ENCODE measurements around the gene ANGPTL1. TPM values are rescaled to one million over a fixed set of nuclear protein-coding genes. Genes with fewer than 3 reads are reported as not detected.

ANGPTL1 gene
- total and polyA plus RNA-seq, 10 of the 15 experiments (the other 5 are each of a cell fraction or from before 2014, with no cell fraction given) = not detected

DNA sequence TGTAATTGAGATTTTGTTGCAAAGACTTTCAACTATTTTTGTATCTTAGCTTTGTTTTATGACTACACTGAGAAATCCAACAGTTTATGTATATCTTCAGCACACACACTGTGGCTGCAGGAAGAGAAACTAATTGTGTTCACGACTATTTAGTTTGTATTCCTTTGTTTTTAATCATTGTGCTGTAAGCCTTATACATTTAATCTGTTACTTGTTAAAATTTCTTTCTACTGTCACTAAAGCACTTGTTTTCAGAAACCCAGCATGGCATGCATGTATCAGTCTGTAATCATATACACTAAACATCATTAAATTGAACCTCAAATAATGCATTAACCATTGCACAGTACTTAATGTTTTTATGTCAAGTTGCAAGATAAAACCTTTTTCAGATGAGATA, 656 bp downstream of the ANGPTL1 start (continued):
- TF ChIP-seq, protein P1, sequence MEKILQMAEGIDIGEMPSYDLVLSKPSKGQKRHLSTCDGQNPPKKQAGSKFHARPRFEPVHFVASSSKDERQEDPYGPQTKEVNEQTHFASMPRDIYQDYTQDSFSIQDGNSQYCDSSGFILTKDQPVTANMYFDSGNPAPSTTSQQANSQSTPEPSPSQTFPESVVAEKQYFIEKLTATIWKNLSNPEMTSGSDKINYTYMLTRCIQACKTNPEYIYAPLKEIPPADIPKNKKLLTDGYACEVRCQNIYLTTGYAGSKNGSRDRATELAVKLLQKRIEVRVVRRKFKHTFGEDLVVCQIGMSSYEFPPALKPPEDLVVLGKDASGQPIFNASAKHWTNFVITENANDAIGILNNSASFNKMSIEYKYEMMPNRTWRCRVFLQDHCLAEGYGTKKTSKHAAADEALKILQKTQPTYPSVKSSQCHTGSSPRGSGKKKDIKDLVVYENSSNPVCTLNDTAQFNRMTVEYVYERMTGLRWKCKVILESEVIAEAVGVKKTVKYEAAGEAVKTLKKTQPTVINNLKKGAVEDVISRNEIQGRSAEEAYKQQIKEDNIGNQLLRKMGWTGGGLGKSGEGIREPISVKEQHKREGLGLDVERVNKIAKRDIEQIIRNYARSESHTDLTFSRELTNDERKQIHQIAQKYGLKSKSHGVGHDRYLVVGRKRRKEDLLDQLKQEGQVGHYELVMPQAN (conservative IDR thresholded peaks at IDR 0.05) = no peak
- TF ChIP-seq NR2F1 (conservative IDR thresholded peaks at IDR 0.05) (no peak), BCL11A (IDR thresholded peaks at IDR 0.05; ENCODE audit: low read depth, low read length) (no peak)

DNA sequence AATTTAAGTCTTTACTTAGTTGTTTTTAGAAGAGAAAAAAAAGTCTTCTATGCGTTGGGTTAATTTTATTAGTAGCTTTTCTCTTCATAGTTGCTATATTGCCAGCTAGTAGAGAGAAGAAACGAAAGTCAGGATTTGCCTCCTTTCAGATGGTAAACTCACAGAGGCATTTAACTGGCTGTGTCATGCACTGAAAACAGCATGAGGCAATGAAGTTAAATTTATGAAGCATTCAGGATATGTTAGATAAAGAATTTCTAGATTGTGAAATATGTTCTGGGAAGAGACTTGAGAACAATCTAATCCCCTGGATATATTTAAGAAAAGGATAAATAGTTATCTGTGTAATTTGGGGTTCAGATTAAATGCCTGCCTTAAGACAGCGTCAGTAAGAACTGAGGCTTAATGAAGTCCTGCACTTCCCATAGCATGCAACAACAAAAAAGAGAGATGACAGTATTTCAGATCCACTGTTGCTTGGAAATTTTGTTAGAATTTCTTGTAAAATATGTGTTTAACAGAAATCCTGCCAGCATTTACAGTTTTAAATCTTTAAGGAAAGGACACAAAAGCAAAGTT, 1.7 kb downstream of the ANGPTL1 start:
- WGBS (ENCODE audit: insufficient coverage, insufficient replicate concordance, low lambda C conversion rate, missing lambda C conversion rate) = 33% methylated on average over 3 of the region's 3 CpGs
- Histone ChIP-seq H3K9me3 (replicated peaks; ENCODE audit: control insufficient read depth, insufficient read depth, low read length) (no peaks in the 10 kb centered on the region), H3K9ac (ENCODE audit: control insufficient read depth, insufficient read depth, low read length) (no peak overlapping the region), H3K4me2 (ENCODE audit: control insufficient read depth, insufficient read depth) (no peak overlapping the region), H3K4me1 (ENCODE audit: control insufficient read depth, insufficient read depth, low read length) (no peaks in the 10 kb centered on the region), H2AFZ (ENCODE audit: control insufficient read depth, low read depth, low read length) (no peak overlapping the region), H4K20me1 (ENCODE audit: control insufficient read depth, insufficient read depth) (no peaks in the 10 kb centered on the region), H3K27ac (ENCODE audit: control insufficient read depth, insufficient read depth) (no peak overlapping the region), H3K79me2 (ENCODE audit: control insufficient read depth, insufficient read depth, low read length) (no peaks in the 10 kb centered on the region), H3K36me3 (ENCODE audit: control insufficient read depth in 2 of 2, insufficient read depth in 2 of 2, low read length in 1 of 2) (no peaks in the 10 kb centered on the region), H3K4me3 (no peak overlapping the region), H3K27me3 (replicated peaks in 1 of 2; ENCODE audit: control insufficient read depth in 2 of 2, insufficient read depth in 2 of 2, low read length in 1 of 2) (no peaks in the 10 kb centered on the region)
- TF ChIP-seq HDGF (IDR thresholded peaks at IDR 0.05) = no peak
- no peak for TF ChIP-seq TARDBP (IDR thresholded peaks at IDR 0.05; ENCODE audit: borderline replicate concordance)
- TF ChIP-seq REST (IDR thresholded peaks at IDR 0.05; ENCODE audit: low read depth, low read length) = no peak
- no peak for TF ChIP-seq CBX5 (IDR thresholded peaks at IDR 0.05; ENCODE audit: low read depth)
- TF ChIP-seq CTCF (IDR thresholded peaks at IDR 0.05 in 2 of 3, conservative IDR thresholded peaks at IDR 0.05 in 1 of 3; ENCODE audit: control insufficient read depth in 2 of 3, extremely low read depth in 1 of 3, insufficient read depth in 1 of 3, low read depth in 3 of 3, low read length in 3 of 3) = no peak
- TF ChIP-seq NR2C2 (IDR thresholded peaks at IDR 0.05; ENCODE audit: borderline replicate concordance, control insufficient read depth, insufficient read length, low read depth) = no peak
- no peak for TF ChIP-seq SP1 (IDR thresholded peaks at IDR 0.05; ENCODE audit: low read depth, low read length)
- no peak for TF ChIP-seq TCF12 (IDR thresholded peaks at IDR 0.05; ENCODE audit: low read depth, low read length)
- no peak for TF ChIP-seq GATAD2B (conservative IDR thresholded peaks at IDR 0.05; ENCODE audit: low read depth)
- BruUV-seq (replicated peaks) = no TSS peak
- in situ Hi-C loops (cut with MboI) (no loop called here), intact Hi-C loops (cut with micrococcal nuclease; ENCODE audit: unreplicated experiment) (no loop called here)
- ATAC-seq (no peak), DNase-seq (ENCODE audit: low read depth, low spot score) (no peak), FAIRE-seq (no peak)
- RAD21 ChIA-PET (ENCODE audit: unreplicated experiment) = interaction anchor here (1.1 kb wide), 1 partner anchor 134 kb away, joined by 4 read pairs; no protein-coding TSS in a partner anchor
- POLR2A ChIA-PET = no interaction called here
- SMC1A ChIA-PET (ENCODE audit: uncharacterized antibody, unreplicated experiment) = interaction anchor here (1.1 to 2.8 kb wide), 3 partner anchors 8 to 65 kb away, joined by 3 to 8 read pairs (median 4); no protein-coding TSS in a partner anchor
- CTCF ChIA-PET = interaction anchor here (0.6 to 1.5 kb wide), 2 partner anchors 12 to 929 kb away, joined by 5 read pairs; no protein-coding TSS in a partner anchor

All from GM12878 (cell line).